Stimulated activated naive CD4-positive, alpha-beta T cell treated with Interleukin-2 at 50 U/mL for 16 hours (primary cell): ENCODE measurements around the gene CFAP97.

Experiments
- DNase-seq: peaks from one replicate; lab custom pipeline; 2025; lab: John Stamatoyannopoulos, UW

The CFAP97 gene

DNA sequence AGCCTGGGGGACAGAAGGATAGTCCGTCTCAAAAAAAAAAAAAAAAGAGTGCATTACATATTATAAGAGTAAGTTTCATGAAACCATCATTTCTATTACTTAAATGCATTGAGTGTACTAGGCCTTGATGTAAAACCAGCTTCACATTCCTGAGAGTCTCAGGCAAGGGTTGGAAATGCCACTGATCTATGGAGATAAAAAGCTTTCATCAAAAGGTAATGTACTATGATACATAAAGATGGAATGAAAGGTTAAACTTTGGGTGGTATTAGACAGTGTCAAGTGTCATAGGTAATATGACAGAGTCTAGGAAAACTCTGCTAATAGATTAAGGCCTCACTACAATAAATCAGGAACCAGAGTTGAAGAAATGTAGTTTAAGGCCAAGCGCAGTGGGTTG lies 7.4 kb downstream of the CFAP97 start:
- DNase-seq = no peak

- DNase-seq = no peak
Measured at GRCh38 chr4:185194924-185195888, 8.6 kb downstream of the CFAP97 start.

- DNase-seq = no peak
Measured at GRCh38 chr4:185192059-185192458, 11.7 kb downstream of the CFAP97 start.

- DNase-seq = no peak
Measured at GRCh38 chr4:185190306-185190856, 13.4 kb downstream of the CFAP97 start.

DNA sequence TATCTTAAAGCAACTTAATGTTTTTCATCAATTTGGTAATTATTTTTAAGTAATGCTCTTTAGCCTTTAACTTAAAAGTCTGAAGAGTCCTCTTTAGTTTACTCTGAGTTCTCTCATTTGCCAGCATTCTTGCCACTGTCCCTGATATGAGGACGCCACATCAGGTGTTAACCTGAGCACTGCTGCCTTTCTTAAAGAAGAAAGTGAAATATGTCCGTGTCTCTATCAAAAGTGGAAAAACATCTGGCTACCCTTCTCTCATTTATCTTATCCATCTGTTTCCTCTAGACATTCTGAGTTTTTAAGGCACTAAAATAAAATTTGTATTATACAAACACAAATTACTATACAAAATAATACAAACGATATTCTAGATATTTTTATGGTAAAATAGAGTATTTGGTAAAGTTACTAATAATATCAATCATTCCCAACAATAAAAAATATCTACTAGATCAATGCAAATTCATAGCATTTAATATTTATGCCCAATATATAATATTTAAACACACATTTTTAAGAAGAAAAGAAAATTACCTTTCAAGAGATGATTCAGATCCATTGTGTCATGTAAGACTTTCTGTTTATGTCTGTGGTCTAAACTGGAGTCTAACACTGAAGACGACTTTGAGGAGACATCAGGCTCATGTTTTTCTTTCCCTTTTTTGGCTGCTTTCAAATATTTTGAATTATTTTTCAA lies 14.0 kb downstream of the CFAP97 start:
- DNase-seq = no peak

GRCh38 chr4:185186769-185187168 lies 17.0 kb downstream of the CFAP97 start:
- DNase-seq = no peak

- DNase-seq = peak; percentile 63
Measured at GRCh38 chr4:185183622-185184281, 20.0 kb downstream of the CFAP97 start.

DNA sequence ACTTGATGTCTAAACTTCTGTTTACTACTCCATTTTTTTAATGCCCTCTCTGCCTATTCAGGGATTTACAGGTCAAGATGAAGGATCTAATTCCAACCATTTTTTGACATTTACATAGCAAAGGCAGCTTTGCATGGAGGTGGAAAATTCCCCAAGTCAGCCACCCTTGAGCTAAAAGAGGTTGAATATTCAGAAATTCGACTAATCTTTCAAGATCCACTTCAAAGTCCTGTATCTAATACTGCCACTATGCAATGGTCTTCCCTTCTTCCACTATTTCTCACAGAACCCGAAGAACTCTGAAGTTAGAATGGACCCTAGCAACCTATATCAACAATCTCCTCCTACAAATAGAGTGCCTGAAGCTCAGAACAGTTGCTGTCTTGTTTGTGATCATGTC lies 21.6 kb downstream of the CFAP97 start:
- no peak for DNase-seq

DNA sequence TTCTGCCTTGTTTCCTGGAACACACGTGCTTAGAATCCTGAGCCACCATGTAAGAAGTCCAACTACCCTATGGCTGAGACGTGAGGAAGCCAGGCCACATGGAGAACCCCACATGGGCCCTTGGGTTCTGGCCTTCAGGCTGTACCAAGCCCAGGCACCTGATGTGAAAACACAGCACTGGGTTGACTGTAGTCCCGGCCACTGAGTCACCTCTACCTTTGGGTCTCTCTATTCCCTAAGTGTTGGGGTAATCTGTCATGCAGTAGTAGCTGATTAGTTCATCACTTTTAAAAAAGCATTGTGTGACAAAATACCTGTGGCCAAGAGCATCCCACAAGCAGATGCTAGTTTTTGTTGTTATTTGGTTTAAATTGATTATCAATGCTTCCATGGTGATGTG lies 24.3 kb downstream of the CFAP97 start:
- DNase-seq = no peak

GRCh38 chr4:185171373-185172071 lies 32.3 kb downstream of the CFAP97 start:
- DNase-seq = no peak

GRCh38 chr4:185167234-185167633 lies 36.6 kb downstream of the CFAP97 start:
- no peak for DNase-seq

DNA sequence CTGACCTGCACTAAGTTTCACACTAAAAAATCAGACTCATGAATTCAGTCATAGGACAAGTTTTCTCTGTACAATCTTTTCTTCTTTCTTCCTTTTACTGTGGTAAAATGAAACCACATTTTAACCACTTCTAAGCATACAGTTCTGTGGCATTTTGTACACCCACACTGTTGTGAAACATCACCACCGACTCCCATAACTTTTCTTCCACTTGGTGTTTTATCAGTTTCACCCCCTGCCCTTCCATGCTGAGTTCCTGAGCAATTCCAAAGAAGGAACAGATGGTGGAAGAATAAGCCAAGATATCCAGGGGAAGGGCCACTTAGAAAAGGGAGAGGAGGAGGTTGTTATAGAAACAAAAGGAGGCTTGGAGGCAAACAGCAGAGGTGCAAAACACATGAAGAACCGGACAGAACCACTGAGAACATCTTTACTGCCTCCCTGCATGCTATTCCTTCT lies 38.2 kb downstream of the CFAP97 start:
- no peak for DNase-seq

DNA sequence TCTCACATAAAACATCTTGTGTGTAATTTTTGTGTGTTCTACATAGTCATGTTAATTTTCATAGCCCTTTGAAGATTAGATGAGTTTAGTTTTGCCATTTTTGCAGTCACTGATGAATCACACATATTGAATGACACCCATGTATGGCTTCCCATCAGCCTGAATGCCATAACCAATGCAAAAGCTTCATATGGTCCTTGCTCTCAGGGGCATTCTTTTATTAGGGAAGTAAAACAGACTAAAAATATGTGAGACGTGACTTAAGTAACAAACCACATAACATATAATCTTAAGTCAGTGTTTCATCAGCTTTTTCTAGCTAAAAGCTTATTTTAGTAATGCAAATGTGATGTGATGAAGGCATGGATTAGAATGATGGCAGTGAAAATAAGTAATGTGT lies 52.5 kb downstream of the CFAP97 start:
- DNase-seq = no peak

DNA sequence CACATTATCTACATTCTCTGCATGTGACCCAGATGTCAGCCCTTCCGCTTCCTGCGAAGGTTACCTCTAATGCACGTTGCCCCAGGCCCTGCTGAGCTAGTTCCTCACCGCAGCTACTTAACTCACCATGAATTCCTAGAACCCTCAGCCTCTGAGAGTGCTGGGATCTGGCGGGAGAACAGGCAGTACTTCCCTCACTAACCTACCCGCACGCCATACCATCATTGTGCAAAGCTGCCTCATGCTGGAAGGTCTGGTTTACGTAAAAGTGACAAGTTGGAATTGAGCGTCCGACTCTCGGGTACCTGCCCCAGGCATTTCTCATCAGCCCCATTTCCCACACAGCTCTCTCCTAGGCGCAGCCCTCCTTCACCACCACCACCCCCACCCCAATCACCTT lies 54.4 kb downstream of the CFAP97 start:
- DNase-seq = no peak

DNA sequence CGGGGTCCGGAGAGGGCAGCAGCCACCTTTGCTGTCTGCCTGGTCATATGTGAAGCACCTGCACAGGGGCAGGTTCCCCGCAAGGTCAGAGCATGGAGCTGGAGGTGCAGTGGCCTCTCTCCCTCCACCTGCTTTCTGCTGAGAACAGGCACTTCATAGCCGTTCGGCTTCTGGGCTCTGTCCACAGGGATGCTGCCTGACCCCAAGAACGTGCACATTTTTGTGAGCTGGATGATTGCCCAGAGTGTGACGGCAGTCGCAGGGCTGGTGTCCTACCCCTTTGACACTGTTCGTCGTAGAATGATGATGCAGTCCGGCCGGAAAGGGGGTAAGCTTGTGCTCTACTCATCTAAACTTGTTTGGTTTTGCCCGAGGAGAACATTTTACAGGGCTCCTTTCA lies 58.2 kb downstream of the CFAP97 start:
- no peak for DNase-seq

- no peak for DNase-seq
Measured at GRCh38 chr4:185144601-185145240, 59.1 kb downstream of the CFAP97 start.

- DNase-seq = no peak
Measured at GRCh38 chr4:185143601-185143969, 60.2 kb downstream of the CFAP97 start.

- DNase-seq = peak; percentile 77
Measured at GRCh38 chr4:185142912-185143600, 60.7 kb downstream of the CFAP97 start, which contains the start of gene SLC25A4. SLC25A4 (plus strand) TSS chr4:185143266; CDS start chr4:185143373, 107 bp downstream.

- no peak for DNase-seq
Measured at GRCh38 chr4:185142564-185142911, 61.3 kb downstream of the CFAP97 start.

DNA sequence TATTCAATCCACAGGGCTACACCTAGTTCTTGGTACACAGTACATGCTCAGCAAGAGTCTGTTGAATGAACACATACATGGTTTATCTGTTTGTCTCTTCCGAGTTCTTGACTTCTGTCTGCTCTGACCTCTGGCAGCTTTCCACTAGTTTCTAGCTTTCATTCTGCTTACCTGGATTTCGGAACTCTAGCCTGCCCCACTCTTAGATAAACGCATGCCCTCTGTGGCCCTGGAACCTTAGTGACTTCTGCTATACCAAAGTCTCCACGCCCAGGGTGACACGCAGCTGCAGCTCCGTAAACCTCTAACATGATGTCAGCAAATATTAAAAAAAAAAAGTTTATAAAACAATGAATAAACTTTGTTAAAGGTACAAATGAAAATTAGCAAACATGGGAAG lies 62.0 kb downstream of the CFAP97 start:
- no peak for DNase-seq

DNA sequence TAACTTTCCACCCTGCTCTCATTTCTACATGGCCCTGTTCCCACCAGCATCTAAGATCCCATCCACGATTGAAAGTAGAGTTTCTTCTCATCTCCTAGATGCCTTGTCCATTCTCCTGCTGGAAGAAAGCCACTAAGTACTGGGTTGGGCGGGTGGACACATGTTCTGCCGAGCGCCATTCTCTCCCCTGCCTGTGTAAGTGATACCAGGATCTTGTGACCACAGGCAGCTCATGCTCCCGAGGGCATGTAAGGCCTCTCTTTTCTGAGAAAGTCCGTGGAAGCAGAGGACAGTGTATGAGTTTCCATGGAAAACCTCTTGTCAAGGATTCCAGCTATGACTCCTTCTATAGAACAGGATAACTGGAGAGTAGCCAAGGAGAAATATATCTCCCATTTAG lies 64.1 kb downstream of the CFAP97 start:
- DNase-seq = no peak
